WTC11 (cell line): ENCODE data around the gene LTBP3. TPM values are rescaled to one million over a fixed set of nuclear protein-coding genes. Genes with fewer than 3 reads are reported as not detected.
A peak's percentile ranks its signal among the peaks of the same experiment; 100 is the strongest.

ENCODE experiments used
- AFF4 ChIP-seq: sonication (generic); formaldehyde crosslinking; IDR thresholded peaks from 2 replicates; pipeline ENCODE4 v1.8.1; 2023; ENCODE audit warnings: mild to moderate bottlenecking, missing genetic modification reagents, borderline replicate concordance
- ATF6 ChIP-seq: sonication (generic); formaldehyde crosslinking; IDR thresholded peaks from 2 replicates; pipeline ENCODE4 v1.8.1; 2023; ENCODE audit warnings: mild to moderate bottlenecking, missing genetic modification reagents
- CBFB ChIP-seq: sonication (generic); formaldehyde crosslinking; IDR thresholded peaks from 2 replicates; pipeline ENCODE4 v1.8.1; 2022; ENCODE audit warnings: mild to moderate bottlenecking, low read depth, missing genetic modification reagents
- CDX4 ChIP-seq: fragments of 250-450 bp; sonication (Bioruptor Pico); IDR thresholded peaks from 2 replicates; pipeline ENCODE4 v1.9.0; 2021; ENCODE audit warnings: moderate library complexity, mild to moderate bottlenecking, inconsistent platforms, borderline replicate concordance
- E2F5 ChIP-seq: sonication (generic); formaldehyde crosslinking; IDR thresholded peaks from 2 replicates; pipeline ENCODE4 v1.8.1; 2022; ENCODE audit warnings: mild to moderate bottlenecking, moderate library complexity, missing genetic modification reagents
- ESRRA ChIP-seq: sonication (generic); formaldehyde crosslinking; IDR thresholded peaks from 2 replicates; pipeline ENCODE4 v1.8.1; 2022; ENCODE audit warnings: mild to moderate bottlenecking, missing genetic modification reagents, borderline replicate concordance
- ETV6 ChIP-seq: sonication (generic); formaldehyde crosslinking; IDR thresholded peaks from 2 replicates; pipeline ENCODE4 v1.8.1; 2022; ENCODE audit warnings: mild to moderate bottlenecking, missing genetic modification reagents
- FOXP4 ChIP-seq: sonication (generic); formaldehyde crosslinking; IDR thresholded peaks from 2 replicates; pipeline ENCODE4 v1.8.0; 2022; ENCODE audit warnings: mild to moderate bottlenecking, missing genetic modification reagents
- GTF2I ChIP-seq: fragments of 250-450 bp; sonication (Bioruptor Pico); conservative IDR thresholded peaks from 2 replicates; pipeline ENCODE4 v1.4.0; 2021; ENCODE audit warnings: mild to moderate bottlenecking
- HMGXB4 ChIP-seq: sonication (generic); formaldehyde crosslinking; IDR thresholded peaks from 2 replicates; pipeline ENCODE4 v1.8.1; 2023; ENCODE audit warnings: mild to moderate bottlenecking, moderate library complexity, missing genetic modification reagents
- IRF2 ChIP-seq: sonication (generic); formaldehyde crosslinking; IDR thresholded peaks from 2 replicates; pipeline ENCODE4 v1.8.0; 2022; ENCODE audit warnings: low read depth, missing genetic modification reagents, borderline replicate concordance
- NFYB ChIP-seq: sonication (generic); formaldehyde crosslinking; conservative IDR thresholded peaks from 2 replicates; pipeline ENCODE4 v1.8.0; 2022; ENCODE audit warnings: low read depth, missing genetic modification reagents
- ZNF232 ChIP-seq: sonication (generic); formaldehyde crosslinking; IDR thresholded peaks from 2 replicates; pipeline ENCODE4 v1.8.0; 2022; ENCODE audit warnings: mild to moderate bottlenecking, missing genetic modification reagents
- ZNF263 ChIP-seq: sonication (generic); formaldehyde crosslinking; IDR thresholded peaks from 2 replicates; pipeline ENCODE4 v1.8.1; 2022; ENCODE audit warnings: low read depth, mild to moderate bottlenecking, moderate library complexity, missing genetic modification reagents
- ZNF396 ChIP-seq: fragments of 250-450 bp; sonication (Bioruptor Pico); IDR thresholded peaks from 2 replicates; pipeline ENCODE4 v1.8.0; 2021; ENCODE audit warnings: mild to moderate bottlenecking, moderate library complexity, borderline replicate concordance
- ZNF425 ChIP-seq: fragments of 250-450 bp; sonication (Bioruptor Pico); conservative IDR thresholded peaks from 2 replicates; pipeline ENCODE4 v1.9.0; 2021; ENCODE audit warnings: mild to moderate bottlenecking
- ZNF671 ChIP-seq: fragments of 250-450 bp; sonication (Bioruptor Pico); IDR thresholded peaks from 2 replicates; pipeline ENCODE4 v1.8.0; 2021; ENCODE audit warnings: mild to moderate bottlenecking
- ZSCAN18 ChIP-seq: fragments of 250-450 bp; sonication (Bioruptor Pico); IDR thresholded peaks from 2 replicates; pipeline ENCODE4 v2.1.2; 2022; ENCODE audit warnings: mild to moderate bottlenecking, moderate library complexity
- total RNA-seq: library from RNA; stranded (reverse); gene quantifications from 3 replicates; pipeline ENCODE4 v1.2.3, GENCODE V29; 2021

LTBP3 gene
- total RNA-seq, 1 experiment from 2014 or later: 20.7 TPM

GRCh38 chr11:65506772-65507505, 51.2 kb downstream of the LTBP3 start (continued):
- TF ChIP-seq HMGXB4 (CRISPR knock-in tag) (no peak), CBFB (CRISPR knock-in tag) (no peak), ZNF232 (CRISPR knock-in tag) (no peak), ESRRA (no peak), IRF2 (CRISPR knock-in tag) (no peak), NFYB (no peak), FOXP4 (CRISPR knock-in tag) (no peak), AFF4 (CRISPR knock-in tag) (0 out of 2 replicates have a peak, but pooled peaks have one; percentile 30), CDX4 (CRISPR knock-in tag) (peak; percentile 71), ZSCAN18 (no peak; the same call in 1 of the 2 replicates), E2F5 (CRISPR knock-in tag) (no peak), ATF6 (no peak), ZNF671 (CRISPR knock-in tag) (peak; percentile 97), ZNF396 (CRISPR knock-in tag) (no peak), GTF2I (CRISPR knock-in tag) (peak; percentile 63; the same call in 1 of the 2 replicates), ETV6 (no peak), ZNF263 (CRISPR knock-in tag) (no peak), ZNF425 (CRISPR knock-in tag) (peak; percentile 93)
- TF ChIP-seq, all 79 proteins: peak for 19
